Parathyroid adenoma (tissue), 2 donors: Measurements from ENCODE around the gene ATP2B1.

Experiments
- H2AFZ ChIP-seq: fragments of 300-600 bp; sonication (generic); one replicate; pipeline ENCODE4 v1.7.0; 2017; ENCODE audit warnings: antibody characterized with exemption, mild to moderate bottlenecking
- H3K27ac ChIP-seq: fragments of 300-600 bp; sonication (generic); one replicate; pipeline ENCODE4 v1.7.0; 2017
- H3K27me3 ChIP-seq: fragments of 300-600 bp; sonication (generic); one replicate; pipeline ENCODE4 v1.7.0; 2017; ENCODE audit warnings: low read length; ENCODE audit not compliant: control insufficient read depth, insufficient read depth
- H3K36me3 ChIP-seq: fragments of 300-600 bp; sonication (generic); one replicate; pipeline ENCODE4 v1.7.0; 2017; ENCODE audit warnings: low read length; ENCODE audit not compliant: control insufficient read depth, insufficient read depth
- H3K4me1 ChIP-seq: fragments of 300-600 bp; sonication (generic); one replicate; pipeline ENCODE4 v1.7.0; 2017; ENCODE audit warnings: control low read depth
- H3K4me2 ChIP-seq: fragments of 300-600 bp; sonication (generic); one replicate; pipeline ENCODE4 v1.7.0; 2017; ENCODE audit warnings: low read length
- H3K4me3 ChIP-seq: fragments of 300-600 bp; sonication (generic); one replicate; pipeline ENCODE4 v1.7.0; 2017; ENCODE audit warnings: low read depth, low read length
- H3K79me2 ChIP-seq: fragments of 300-600 bp; sonication (generic); one replicate; pipeline ENCODE4 v1.7.0; 2017; ENCODE audit warnings: control low read depth
- H3K9ac ChIP-seq: fragments of 300-600 bp; sonication (generic); one replicate; pipeline ENCODE4 v1.7.0; 2017; ENCODE audit warnings: mild to moderate bottlenecking
- H3K9me3 ChIP-seq: fragments of 300-600 bp; sonication (generic); one replicate; pipeline ENCODE4 v1.7.0; 2017; ENCODE audit warnings: low read length; ENCODE audit not compliant: control insufficient read depth
- TF ChIP-seq, protein P1 (sequence below): fragments of 300-600 bp; sonication (generic); IDR thresholded peaks from one replicate; pipeline ENCODE4 v1.7.0; 2017; ENCODE audit warnings: antibody characterized with exemption, mild to moderate bottlenecking
- donor health status: primary hyperparathyroidism.

The ATP2B1 gene

DNA sequence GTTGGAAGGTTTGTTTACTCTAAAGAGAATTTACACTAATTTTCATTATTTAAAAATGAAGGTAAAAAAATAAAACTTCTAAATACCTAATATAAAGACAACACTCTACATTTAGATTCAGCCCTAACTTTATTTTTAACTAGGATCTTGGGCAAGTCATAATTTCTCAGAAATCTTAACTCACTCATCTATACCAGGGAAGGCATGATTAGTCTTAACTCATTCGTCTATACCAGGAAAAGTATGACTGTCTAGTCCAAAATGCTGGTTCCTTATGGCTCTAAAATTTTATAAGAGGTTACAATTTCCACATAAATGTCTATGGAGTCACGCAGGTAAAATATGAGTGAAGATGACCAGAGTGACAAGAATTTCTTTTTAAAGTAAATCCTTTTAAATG lies 130.1 kb downstream of the ATP2B1 start:
- H3K27me3 ChIP-seq = no peaks in the 10 kb centered on the region
- H3K9me3 ChIP-seq = no peaks in the 10 kb centered on the region
- no peaks in the 10 kb centered on the region for H3K79me2 ChIP-seq
- no peak overlapping the region for H3K9ac ChIP-seq
- no peaks in the 10 kb centered on the region for H3K36me3 ChIP-seq
- H3K4me1 ChIP-seq = peaks cover 14% of the 10 kb centered on the region
- no peak overlapping the region for H3K27ac ChIP-seq
- H3K4me3 ChIP-seq = no peak overlapping the region
- H3K4me2 ChIP-seq = no peak overlapping the region
- TF ChIP-seq, protein P1, sequence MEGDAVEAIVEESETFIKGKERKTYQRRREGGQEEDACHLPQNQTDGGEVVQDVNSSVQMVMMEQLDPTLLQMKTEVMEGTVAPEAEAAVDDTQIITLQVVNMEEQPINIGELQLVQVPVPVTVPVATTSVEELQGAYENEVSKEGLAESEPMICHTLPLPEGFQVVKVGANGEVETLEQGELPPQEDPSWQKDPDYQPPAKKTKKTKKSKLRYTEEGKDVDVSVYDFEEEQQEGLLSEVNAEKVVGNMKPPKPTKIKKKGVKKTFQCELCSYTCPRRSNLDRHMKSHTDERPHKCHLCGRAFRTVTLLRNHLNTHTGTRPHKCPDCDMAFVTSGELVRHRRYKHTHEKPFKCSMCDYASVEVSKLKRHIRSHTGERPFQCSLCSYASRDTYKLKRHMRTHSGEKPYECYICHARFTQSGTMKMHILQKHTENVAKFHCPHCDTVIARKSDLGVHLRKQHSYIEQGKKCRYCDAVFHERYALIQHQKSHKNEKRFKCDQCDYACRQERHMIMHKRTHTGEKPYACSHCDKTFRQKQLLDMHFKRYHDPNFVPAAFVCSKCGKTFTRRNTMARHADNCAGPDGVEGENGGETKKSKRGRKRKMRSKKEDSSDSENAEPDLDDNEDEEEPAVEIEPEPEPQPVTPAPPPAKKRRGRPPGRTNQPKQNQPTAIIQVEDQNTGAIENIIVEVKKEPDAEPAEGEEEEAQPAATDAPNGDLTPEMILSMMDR = no peak
- H2AFZ ChIP-seq = no peak overlapping the region

GRCh38 chr12:89576572-89577220 lies 131.9 kb downstream of the ATP2B1 start:
- no peak overlapping the region for H3K27ac ChIP-seq
- H3K9me3 ChIP-seq = no peaks in the 10 kb centered on the region

DNA sequence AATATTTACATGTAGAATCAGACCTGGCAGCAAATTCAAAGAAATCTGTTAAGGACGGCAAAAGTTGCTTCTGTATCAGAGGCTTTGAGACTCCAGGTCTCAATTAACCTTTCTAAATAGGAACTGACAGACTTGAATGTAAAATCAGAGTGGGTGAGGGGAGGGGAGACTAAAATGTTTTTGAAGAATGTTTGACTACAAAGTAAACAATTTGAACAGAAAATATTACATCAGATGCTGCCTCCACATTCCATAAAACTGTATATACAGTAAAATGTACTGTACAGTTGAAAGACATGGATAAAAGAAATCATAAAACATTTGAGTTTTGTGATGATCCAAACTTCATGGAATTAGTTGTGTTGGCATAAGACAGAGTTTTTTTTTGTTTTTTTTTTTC lies 133.3 kb downstream of the ATP2B1 start:
- Histone ChIP-seq H3K79me2 (no peaks in the 10 kb centered on the region), H3K27ac (no peak overlapping the region), H3K4me1 (peaks cover 14% of the 10 kb centered on the region), H3K9me3 (no peaks in the 10 kb centered on the region), H3K9ac (no peak overlapping the region), H3K27me3 (no peaks in the 10 kb centered on the region), H2AFZ (no peak overlapping the region), H3K36me3 (no peaks in the 10 kb centered on the region), H3K4me2 (peak overlapping the region; percentile 26), H3K4me3 (no peak overlapping the region)
- TF ChIP-seq, protein P1 = no peak

More at GRCh38 chr12:89576572-89577220, 131.9 kb downstream of the ATP2B1 start:
- Histone ChIP-seq H3K9ac (no peak overlapping the region), H3K27me3 (no peaks in the 10 kb centered on the region), H3K4me1 (peaks cover 14% of the 10 kb centered on the region), H3K4me2 (no peak overlapping the region), H3K79me2 (no peaks in the 10 kb centered on the region), H3K36me3 (no peaks in the 10 kb centered on the region), H2AFZ (no peak overlapping the region), H3K4me3 (no peak overlapping the region)
- TF ChIP-seq, protein P1 = no peak

GRCh38 chr12:89574736-89575208 lies 133.9 kb downstream of the ATP2B1 start:
- peak overlapping the region; percentile 34 for H3K27ac ChIP-seq
- TF ChIP-seq, protein P1 = no peak
- no peaks in the 10 kb centered on the region for H3K36me3 ChIP-seq
- H3K79me2 ChIP-seq = no peaks in the 10 kb centered on the region
- no peaks in the 10 kb centered on the region for H3K27me3 ChIP-seq
- H3K4me3 ChIP-seq = no peak overlapping the region
- H2AFZ ChIP-seq = peak overlapping the region; percentile 4
- peaks cover 14% of the 10 kb centered on the region for H3K4me1 ChIP-seq
- H3K9me3 ChIP-seq = no peaks in the 10 kb centered on the region
- no peak overlapping the region for H3K9ac ChIP-seq
- peak overlapping the region; percentile 31 for H3K4me2 ChIP-seq
